NCI-H2227 treated with DMSO at 0.1 percent for 48 hours (cell line): ENCODE measurements around the gene NANOS2.
A peak's percentile ranks its signal among the peaks of the same experiment; 100 is the strongest.

ENCODE experiments used
- DNase-seq: peaks from one replicate; lab custom pipeline; 2025; lab: John Stamatoyannopoulos, UW

The NANOS2 gene

DNA sequence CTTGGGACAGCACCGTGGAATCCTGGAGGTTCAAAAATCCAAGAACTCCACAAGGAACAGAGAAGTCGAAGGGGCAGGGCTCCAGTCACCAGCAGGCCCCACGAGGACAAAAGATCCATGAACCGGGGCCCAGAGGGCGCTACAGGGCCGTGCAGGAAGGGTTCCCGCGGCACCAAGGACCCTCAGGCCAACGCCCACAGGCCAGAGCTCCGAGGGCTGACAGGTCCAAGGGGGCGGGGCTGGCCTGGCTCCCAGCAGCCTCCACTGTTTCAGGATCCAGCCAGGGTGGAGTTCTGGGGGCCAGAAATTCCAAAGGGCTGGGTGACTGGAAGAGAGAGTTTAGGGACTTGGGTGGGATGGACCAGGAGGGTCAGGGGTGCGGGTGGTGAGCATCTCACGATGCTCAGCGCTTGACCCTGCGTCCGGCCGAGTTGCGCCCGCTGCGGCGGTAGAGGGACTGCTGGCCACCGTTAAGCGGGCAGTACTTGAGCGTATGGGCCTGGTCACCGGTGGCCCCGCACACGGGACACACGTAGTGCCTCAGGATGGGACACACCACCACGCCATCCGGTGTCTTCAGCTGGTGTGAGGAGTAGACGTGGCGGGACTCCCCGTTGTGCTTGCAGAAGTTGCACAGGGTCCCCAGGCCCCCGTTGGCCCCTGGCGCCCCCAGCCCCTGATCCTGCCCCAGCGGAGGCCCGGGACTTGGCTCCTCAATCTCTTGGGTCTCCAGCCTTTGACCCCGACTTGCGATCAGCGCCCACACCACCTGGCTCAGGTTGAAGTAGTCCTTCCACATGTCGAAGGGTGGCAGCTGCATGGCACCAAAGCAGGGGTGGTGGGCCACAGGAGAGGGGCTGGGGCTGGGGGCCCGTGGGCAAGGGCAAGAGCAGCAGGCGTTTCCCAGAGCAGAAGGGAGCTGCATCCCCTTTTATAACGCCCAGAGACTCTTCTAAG lies at the start of gene NANOS2:
NANOS2 (minus strand) TSS at position 905 of the 957 bp plus-strand sequence; CDS start at position 820, 85 bp downstream.
- no peak for DNase-seq

DNA sequence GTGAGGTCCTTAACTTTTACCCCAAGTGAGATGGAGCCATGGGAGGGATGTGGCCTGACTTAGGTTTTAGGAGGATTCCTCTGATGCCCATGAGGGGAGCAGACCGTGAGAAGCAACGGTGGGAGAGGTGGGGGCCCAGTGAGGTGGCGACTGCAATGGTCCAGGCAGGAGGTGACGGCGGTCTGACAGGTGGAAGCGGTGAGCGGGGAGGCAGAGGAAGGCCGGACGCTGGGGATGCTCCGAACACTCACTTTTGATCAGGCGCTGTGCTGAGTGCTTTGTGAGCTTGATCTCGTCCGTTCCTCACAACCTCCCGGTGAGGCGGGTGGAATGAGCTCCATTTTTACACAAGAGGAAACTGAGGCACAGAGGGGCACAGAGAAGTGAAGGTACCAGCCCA lies 47.4 kb upstream of the NANOS2 start:
- no peak for DNase-seq

DNA sequence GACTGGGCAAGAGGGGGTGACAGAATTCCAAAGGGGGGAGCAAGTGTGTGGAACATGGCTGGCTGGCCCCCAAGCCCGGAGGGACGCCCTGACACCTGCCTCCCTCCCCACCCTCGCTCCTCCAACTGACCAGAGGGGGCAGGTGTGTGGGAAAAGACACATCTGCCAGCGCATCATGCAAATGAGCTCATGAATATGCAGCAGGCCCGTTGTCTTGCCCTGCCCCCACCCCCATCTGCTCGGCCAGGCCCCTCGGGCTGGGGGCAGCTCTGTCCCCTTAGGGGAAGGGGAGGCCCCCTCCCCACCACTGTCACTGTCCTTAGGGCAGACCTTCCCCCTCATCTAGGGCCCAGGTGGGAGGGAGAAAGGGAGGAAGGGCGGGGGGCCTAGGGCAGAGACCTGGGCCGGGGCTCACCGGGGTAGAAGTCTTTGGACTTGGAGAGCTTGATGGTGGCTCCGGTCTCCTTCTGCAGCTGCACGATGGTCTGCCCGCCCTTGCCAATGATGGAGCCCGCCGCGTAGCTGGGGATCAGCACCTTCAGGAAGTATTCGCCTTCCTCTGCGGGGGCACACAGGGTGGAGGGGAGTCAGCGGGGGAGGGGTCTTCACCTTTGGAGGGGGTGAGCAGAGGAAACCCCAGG lies 46.1 kb upstream of the NANOS2 start:
- DNase-seq, result no peak

DNA sequence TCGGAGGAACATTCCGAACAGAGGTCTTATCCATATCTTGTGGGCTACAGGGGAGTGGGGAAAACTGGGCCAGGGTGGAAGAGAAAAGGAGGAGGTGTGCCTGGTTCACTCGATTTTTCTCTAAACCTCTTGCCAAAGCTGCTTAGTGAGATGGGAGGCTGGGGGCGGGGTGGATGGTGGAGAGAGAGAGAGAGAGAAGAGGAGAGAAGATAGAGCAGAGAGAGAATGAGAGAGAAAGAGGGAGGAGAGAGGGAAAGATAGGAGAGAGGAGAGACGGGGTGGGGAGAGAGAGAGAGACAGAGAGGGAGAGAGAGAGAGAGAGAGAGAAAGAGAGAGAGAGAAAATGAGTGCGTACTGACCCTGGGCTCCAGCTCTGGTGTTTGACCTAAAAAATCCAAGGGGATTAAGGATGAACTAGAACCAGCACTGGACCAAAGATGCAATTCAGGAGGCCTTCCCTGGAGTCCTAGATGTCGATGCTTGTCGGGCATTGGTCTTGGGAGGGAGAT lies 45.0 kb upstream of the NANOS2 start:
- no peak for DNase-seq

DNA sequence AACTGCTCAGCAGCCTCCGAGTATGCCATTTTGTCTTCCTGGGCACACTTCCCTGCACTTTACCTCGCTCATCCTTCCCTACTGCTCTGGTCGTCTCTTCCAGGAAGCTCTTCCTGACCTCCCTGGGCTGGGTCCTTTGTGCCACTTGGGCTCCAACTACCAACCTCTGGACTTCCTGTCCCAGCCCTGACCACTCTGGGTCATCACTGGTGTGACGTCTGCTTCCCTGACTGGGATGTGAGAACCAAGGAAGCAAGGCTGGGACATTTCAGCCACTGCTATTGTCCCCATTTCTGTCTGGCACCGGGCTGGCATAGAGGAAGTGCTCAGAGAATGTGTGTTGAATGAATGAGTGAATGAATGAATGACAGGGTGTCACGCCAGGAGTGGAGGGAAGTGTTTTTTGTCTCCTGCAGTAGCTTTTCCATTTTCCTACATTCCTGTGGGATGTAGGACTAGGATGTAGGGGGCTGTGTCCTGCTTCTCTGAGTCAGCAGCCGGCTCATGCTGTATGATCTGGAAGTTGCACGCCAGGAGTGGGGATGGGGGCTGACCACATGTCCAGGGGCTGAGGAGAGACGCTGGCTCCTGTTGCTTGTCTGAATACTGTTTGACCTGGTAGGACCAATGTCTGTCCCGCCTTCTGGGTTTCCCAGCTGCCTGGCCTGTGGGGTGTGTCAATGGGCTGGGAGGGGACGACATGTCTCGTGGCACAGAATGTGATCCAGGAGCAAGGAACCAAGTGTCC lies 44.4 kb upstream of the NANOS2 start:
- DNase-seq, result no peak

DNA sequence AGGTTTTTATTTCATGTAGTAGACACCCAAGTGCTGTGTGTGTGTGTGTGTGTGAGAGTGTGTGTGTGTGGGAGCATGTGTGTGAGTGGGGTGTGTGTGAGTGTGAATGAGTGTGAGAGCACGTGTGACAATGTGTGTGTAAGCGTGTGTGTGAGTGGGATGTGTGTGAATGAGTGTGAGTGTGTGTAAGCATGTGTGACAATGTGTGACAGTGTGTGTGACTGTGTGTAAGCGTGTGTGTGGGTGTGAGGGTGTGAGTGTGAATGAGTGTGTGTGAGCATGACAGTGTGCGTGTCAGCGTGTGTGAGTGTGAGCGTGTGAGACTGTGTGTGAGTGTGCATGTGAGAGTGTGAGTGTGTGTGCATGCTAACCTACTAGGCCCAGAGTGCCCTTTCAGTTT lies 43.7 kb upstream of the NANOS2 start:
- no peak for DNase-seq

DNA sequence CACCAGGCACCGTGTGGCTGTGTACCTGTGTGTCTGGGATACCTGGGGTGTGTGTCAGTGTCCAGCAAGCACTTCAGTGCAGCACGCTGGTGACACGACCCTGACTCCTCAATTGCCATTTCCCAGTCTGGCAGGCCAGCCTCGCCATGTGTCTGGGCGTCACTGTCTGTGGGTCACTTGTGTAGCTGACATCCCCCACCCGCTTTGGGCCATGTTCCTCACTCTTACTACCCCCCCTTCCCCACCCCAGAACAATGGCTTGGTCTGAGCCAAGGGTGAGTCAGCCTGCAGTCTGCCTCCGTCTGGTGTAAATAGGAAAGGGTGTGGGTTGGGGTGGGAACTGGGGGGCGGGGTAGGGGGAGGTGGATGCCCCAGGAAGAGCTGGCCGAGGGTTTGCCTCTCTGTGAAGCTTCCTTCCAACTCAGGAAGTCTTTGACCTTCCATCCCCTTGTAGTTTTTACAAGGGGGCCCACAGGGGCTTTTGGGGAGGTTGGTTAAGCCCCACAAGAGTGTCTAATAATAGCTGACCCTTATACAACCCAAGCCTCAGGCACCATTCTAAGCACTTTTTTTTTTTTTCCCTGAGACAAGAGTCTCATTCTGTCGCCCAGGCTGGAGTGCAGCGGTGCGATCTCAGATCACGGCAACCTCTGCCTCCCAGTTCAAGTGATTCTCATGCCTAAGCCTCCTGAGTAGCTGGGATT lies 41.5 kb upstream of the NANOS2 start:
- DNase-seq, result peak; percentile 20

DNA sequence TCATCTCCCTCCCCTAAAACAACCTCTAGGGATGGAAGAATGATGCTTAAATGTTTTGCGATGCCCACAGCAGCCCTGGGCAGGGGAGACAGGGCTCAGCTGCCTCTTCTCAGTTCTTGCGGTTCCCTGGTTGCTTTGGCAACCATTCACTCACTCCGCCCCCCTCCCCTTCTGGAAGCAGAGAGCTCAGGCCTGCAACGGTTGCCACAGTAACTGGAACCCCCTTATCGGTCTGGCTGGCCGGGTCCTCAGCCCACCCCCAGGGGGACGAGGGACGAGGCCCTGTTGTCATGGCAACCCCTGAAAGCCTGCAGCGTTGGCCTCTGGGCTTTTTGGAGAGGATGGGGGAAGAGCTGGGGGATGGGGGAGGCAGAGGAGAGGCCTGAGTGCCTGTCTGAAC lies 39.6 kb upstream of the NANOS2 start:
- peak; percentile 87 for DNase-seq

DNA sequence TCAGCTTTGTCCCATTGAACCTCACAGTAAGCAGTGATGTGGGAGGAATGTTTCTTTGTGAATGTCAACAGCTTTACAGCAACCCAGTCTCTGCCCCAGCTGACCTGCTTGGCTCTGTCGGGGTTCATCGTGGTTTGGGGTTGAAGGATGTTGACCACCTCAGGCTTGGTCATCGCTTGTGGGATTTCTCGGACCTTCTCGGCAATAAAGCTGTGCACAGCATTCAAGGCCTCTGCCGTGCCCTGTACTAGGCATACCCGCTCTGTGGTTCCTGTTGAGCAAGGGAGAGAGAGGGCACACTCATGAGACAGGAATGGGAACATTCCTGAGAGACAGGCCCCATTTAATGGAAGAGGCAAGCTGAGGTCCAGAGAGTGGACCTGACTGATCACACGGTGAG lies 39.1 kb upstream of the NANOS2 start:
- no peak for DNase-seq

DNA sequence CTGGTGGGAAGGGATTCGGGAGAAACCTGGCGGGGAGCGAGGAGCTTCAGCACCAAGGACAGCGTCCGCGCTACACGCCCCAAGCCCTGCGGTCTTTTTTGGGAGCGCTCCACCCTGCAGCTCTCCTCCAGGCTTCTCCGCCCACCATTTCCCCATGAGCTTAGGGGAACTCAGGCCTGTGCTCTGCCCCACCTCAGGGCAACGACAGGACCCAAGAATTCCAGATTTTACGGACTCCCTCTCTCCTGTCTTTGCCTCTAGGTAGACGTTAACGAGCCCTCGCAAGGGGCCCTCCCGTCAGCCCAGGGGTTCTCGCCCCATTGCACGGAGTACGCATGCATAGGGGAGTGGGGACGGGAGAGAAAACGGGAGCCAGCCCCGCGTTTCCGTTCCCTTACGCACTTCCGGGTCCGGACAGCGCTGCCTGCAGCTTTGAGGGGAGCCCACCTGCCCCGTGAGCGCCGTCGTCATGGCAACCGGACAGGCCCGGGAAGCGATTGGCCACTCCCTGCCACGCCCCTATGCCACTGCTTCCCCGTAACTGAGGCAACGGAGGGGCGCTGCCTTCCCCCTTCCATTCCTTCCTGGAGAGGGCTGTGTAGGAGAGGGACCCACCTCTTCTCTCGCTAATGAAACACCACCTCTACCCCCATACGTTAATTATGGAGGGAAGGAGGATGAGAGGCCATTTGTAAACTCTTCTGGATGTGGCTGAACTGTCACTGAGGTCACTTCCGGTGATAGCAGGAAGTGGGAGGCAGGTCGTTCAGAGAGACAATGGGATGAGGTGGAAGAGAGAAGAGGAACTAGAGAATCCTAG lies 38.3 kb upstream of the NANOS2 start:
- peak; percentile 65 for DNase-seq

DNA sequence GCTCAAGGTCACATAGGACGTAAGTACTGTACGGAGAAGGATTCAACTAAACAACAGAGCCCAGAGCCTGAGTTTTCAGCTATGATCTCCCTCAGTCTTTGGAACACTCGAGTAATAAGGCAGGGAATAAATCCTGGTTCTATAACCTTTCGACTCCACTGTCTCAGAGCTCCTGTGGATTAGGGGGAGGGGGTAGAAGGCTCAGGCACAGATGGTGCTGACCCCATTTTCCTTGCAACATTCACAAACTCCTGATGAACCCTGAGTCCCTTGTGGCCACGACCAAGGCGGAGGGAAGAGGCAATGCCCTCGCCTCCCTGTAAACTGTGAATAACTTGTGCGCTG lies 37.7 kb upstream of the NANOS2 start:
- DNase-seq, result no peak

DNA sequence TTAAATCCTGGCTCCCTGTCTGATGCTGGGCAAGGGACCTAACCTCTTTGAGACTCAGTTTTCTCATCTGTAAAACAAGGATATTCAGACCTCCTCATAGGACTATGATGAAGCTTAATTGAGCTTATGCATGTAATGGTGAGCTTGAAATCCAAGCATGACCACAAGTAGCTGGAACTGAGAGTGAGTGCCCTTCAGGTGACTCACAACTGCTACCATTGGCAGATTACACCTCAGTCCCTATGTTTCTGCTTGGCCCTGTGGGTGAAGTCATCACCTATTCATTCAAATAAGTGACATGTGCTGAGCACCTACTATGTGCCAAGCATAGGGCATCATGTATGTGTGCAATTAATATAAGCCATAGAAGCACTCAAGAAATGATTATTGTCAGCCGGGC lies 33.3 kb upstream of the NANOS2 start:
- DNase-seq, result no peak

DNA sequence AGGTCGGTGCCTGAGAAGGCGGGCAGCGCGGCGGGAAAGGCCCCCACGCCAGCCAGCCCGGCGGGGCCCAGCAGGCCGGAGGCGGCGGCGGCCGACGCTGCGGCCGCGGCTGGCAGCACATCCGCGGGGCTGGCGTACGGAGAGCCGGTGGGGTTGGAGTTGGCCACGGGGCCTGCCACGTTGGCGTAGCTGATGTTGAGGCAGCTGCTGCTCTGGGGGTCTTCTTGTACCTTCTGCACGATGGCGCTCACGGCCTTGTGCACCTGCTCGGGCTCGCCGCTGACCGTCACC lies 25.9 kb upstream of the NANOS2 start:
- no peak for DNase-seq

DNA sequence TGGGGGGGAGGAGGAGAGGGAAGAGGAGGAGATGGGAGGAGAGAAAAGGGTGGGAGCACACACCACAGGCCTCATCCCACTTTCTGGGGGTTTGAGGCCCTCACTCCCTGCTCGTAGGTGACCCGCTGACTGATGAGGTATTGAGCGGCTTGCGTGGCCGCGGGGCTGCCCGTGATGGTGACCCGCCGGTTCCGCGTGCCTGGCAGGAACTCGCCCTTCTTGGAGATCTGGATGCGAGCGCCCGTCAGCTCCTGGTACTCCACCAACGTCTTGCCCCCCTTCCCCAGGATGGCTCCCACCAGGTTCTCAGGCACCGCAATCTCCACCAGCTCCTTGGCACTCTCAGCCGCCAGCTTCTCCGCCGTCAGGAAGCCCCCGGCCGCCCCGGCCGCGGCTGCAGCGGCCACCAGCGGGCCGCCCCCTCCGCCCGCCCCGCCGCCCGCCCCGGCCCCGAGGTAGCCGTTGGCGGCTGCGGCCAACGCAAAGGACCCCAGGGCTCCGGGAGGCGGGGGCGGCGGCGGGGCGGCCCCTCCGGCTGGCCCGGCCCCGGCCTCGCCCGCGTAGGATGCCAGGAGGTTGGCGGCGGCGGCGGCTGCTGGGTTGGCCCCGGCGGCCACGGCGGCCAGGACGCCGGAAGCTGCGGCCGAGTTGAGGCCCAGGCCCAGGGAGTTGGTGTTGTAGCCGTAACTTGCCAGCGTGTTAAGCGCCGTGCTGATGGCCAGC lies 25.4 kb upstream of the NANOS2 start:
- no peak for DNase-seq

DNA sequence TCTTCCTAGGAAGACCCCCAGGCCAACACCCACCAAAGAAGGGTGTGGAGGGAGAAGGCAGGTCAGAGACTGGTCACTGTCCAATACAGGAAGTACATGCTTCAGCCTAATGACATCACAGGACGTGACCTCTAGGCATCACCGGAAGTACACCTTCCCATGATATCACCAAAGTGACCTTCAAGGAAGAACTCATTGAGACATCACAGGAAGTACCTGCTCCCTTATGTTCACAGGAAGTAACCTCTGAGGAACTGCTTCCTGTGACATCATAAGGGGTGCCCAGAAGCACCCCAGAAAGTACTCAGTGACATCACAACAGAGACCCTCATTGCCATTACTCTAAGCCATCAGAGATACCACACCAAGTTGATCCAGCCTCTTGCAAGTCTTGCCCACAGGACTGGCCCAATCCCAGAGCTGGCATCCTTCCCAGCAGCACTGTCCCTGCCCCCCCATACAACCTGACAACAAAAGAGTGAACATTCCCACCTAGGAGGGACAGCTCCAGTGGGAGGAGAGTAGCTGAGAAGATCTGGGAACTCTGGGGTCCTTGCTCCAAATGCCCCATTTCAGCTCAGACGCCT lies 24.2 kb upstream of the NANOS2 start:
- no peak for DNase-seq

DNA sequence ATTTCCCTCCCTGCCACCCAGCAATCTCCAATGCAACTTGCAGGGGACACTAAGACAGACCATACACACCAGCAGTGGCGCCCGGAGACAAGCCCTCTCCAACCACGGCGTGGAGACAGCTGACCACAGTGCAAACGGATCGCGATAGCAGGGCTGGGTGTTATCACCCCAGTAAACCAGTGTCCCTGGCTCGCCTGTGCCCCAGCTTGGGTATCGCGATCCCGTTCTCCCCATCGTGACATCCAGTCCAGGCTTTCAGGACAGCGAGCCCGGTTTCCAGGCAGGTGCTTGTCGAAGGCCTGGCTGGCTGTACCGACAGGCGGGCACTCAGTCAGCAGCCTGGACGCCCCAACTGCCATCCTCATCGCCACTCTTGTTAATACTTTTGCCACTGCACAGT lies 20.7 kb upstream of the NANOS2 start:
- DNase-seq, result no peak

DNA sequence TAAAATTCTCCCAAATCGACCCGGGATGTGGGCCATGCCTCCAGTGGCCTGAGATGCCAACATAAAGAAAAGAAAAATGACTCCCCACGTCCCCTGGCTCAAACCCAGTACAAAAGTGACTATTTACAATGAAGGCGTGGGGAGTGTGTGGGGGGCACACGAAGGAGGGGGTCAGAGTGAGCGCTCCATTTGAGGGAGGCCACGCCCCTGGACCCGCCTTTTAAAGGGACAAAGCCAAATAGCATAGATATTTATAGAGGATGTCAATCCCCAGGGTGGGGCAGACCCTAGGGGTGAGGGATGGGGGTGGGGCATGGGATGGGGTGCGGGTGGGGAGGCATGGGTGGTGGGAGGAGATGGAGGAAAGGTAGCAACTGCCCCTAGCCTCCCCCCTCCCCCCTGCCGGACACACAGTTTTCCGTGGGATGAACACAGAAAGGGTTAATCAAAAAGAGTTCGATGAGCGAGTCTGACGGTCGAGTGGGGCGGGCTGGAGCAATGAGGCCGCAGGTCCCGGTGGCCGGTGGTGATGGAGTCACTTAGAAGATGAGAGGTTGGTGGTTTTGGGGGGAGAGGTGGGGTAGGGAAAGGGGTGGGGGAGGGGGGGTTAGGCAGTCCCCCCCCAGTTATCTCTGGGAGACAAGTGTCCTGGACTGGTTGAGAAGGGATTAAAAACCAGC lies 20.1 kb upstream of the NANOS2 start:
- DNase-seq, result no peak

DNA sequence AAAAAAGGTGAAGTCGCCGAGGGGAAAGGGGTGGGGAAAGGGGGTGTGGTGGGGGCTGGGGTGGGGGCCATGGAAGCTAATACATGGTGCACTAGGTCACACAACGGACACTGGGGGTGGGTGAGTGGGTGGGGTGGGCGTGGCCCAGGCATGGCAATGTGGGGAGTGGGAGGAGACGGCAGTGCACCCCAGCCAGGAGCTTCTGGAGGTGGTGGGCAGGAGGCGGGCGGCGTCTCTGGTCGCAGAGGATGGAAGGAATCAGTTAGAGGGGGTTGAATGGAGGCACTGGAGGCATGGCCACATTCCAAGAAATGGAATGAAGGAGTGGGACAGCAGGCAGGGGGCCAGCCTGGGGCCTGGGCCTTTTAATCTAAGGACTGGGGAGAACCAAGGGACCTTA lies 19.2 kb upstream of the NANOS2 start:
- DNase-seq, result no peak

DNA sequence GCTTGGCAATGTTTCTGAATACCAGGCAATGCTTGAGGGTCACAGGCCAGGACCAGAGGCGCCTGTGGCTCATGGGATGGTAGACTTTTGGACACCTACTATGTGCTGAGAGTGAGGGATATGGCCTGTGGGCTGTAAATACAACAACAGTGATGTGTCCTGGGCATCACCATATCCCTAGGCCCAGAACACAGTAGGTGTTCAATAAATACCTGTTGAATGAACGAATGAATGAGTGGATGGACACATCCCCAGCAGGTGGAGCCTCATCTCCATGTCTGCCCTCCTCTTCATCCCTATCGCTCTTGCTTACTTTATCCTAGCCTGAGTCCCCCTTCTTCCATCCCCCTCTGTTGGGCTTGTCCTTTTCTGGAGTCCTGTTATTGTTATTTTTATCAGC lies 16.5 kb upstream of the NANOS2 start:
- DNase-seq, result no peak

DNA sequence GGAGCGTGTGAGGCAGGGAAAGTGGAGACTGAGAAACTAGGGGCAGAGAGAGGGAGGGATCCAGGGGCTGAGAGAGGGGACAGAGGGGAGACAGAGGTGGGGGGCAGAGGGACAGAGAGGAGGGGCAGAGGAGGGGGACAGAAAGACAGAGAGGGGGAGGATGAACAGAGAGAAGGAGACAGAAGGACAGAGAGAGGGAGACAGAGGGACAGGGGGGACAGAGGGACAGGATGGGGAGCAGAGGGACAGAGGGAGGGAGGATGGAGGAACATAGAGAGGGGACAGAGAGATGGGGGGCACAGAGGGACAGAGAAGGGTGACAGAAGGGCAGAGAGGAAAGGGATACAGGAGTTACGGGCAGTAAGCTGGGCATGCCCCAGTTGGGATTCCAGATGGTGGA lies 14.7 kb upstream of the NANOS2 start:
- DNase-seq, result no peak
